Heart left ventricle (tissue), 13 donors: ENCODE measurements around the gene LIPC.

Experiments
- POLR2A ChIP-seq, 2 donors: fragments of 450-650 bp; IDR thresholded peaks; one replicate each; pipeline ENCODE4 v1.6.1; 2017; ENCODE audit warnings: antibody characterized with exemption in 2 of 2, mild to moderate bottlenecking in 2 of 2, moderate library complexity in 2 of 2
- TF ChIP-seq, protein P1 (sequence below), 12 donors: fragments of 200-600 bp; sonication (generic) in 4 of 12; IDR thresholded peaks; one replicate each; pipeline versions ENCODE4 v1.5.0 to v1.8.0; 2018 to 2022; ENCODE audit warnings: antibody characterized with exemption in 12 of 12, mild to moderate bottlenecking in 5 of 12
- donor health status: ischemic (EF 13 %, LVEDD 7.1; RV severe dilation, severe dysfunction).
- donor health status: DM: no; HTN: yes; CAD: no.
- donor health status: DM: no; HTN: no; CAD: no.
- donor health status: ischemic (EF 25% LVEDD 6.9; RV normal size, moderate dysfunction).
- donor health status: ischemic (EF 25% LVEDD 5.7; RV mildly dilated, moderate dysfunction).
- donor health status: ischemic (EF 35%, LVEDD 5.7; RV mildly dilated, moderate dysfunction).
- donor health status: nonischemic (EF 11% LVEDD 7.7; RV severe dilation, severe dysfunction).
- donor health status: DM: yes; HTN: yes; CAD: no.
- donor health status: PGD.
- donor health status: ischemic (EF 29% LVEDD 5.4; RV normal size, mild dysfunction).
- donor health status: nonischemic (EF 23%, LVEDD 6.1; RV moderate dilation, normal function).

DNA sequence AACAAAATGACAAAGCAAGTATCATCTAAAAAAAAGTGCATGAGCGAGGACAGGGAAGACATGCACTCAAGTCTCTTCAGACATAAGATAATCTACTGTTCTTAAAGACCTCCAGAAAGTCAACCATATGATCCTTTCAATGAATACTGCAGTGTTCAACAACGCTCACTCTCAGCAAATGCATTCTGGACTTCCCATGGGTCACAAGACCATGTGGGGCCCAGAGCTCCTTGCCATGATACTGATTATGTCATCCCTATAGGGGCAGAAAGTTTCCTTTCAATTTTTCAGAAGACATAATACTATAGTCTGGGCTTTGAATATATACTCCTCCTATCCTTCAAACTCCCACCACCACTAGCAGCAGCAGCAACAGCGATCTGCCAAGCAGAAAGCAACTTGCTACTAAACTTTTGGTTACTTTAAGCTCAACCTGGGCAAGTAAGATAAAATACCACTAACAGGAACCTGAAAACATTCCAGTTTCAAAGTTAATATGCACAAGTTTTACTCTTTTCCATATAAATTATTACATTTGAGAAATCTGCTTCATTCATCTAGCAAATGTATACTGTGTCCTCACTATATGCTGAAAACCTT is 174.2 kb downstream of the LIPC start:
- TF ChIP-seq, protein P1, sequence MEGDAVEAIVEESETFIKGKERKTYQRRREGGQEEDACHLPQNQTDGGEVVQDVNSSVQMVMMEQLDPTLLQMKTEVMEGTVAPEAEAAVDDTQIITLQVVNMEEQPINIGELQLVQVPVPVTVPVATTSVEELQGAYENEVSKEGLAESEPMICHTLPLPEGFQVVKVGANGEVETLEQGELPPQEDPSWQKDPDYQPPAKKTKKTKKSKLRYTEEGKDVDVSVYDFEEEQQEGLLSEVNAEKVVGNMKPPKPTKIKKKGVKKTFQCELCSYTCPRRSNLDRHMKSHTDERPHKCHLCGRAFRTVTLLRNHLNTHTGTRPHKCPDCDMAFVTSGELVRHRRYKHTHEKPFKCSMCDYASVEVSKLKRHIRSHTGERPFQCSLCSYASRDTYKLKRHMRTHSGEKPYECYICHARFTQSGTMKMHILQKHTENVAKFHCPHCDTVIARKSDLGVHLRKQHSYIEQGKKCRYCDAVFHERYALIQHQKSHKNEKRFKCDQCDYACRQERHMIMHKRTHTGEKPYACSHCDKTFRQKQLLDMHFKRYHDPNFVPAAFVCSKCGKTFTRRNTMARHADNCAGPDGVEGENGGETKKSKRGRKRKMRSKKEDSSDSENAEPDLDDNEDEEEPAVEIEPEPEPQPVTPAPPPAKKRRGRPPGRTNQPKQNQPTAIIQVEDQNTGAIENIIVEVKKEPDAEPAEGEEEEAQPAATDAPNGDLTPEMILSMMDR (IDR thresholded peaks at IDR 0.05): no peak
- TF ChIP-seq POLR2A (IDR thresholded peaks at IDR 0.05): no peak
